Astrocyte of the spinal cord (primary cell): ENCODE measurements around the gene GRM7.

ENCODE experiments used
- DNase-seq: peaks from one replicate; pipeline ENCODE4 v3.0.0; 2011; ENCODE audit warnings: low read depth, low spot score
- H3K4me3 ChIP-seq: 2 replicates; pipeline ENCODE4 v1.5.1; 2011; ENCODE audit warnings: low read depth, mild to moderate bottlenecking, low read length, moderate library complexity
- CTCF ChIP-seq: IDR thresholded peaks from 2 replicates; pipeline ENCODE4 v1.5.1; 2012; ENCODE audit warnings: low read depth, mild to moderate bottlenecking, low read length, inconsistent platforms
- in situ Hi-C: cut with HindIII; loops from 2 replicates; pipeline ENCODE4 v1.10.0; 2017; ENCODE audit warnings: low sequenced_read_pairs

The GRM7 gene

GRCh38 chr3:7657214-7658112 is 796.5 kb downstream of the GRM7 start:
- no peak overlapping the region for H3K4me3 ChIP-seq
- in situ Hi-C loops: no loop called here
- no peak for TF ChIP-seq CTCF
- DNase-seq: no peak

GRCh38 chr3:7658294-7658693 is 797.4 kb downstream of the GRM7 start:
- in situ Hi-C loops: no loop called here
- no peak overlapping the region for H3K4me3 ChIP-seq
- no peak for TF ChIP-seq CTCF
- no peak for DNase-seq

- DNase-seq: no peak
- in situ Hi-C loops: no loop called here
- no peak for TF ChIP-seq CTCF
- H3K4me3 ChIP-seq: no peak overlapping the region
Measured at GRCh38 chr3:7659079-7659478, 798.2 kb downstream of the GRM7 start.

GRCh38 chr3:7663771-7664170 is 802.9 kb downstream of the GRM7 start:
- no peak for DNase-seq
- TF ChIP-seq CTCF: no peak
- no peak overlapping the region for H3K4me3 ChIP-seq
- in situ Hi-C loops: no loop called here

GRCh38 chr3:7667774-7668173 is 806.9 kb downstream of the GRM7 start:
- no peak for TF ChIP-seq CTCF
- DNase-seq: no peak
- H3K4me3 ChIP-seq: no peak overlapping the region
- in situ Hi-C loops: no loop called here

- H3K4me3 ChIP-seq: no peak overlapping the region
- in situ Hi-C loops: no loop called here
- TF ChIP-seq CTCF: no peak
- DNase-seq: no peak
Measured at GRCh38 chr3:7669641-7670040, 808.7 kb downstream of the GRM7 start.
